Colonic mucosa (tissue), 4 donors: Measurements from ENCODE around the gene ROR1. TPM values are rescaled to one million over a fixed set of nuclear protein-coding genes. Genes with fewer than 3 reads are reported as not detected.
A peak's percentile ranks its signal among the peaks of the same experiment; 100 is the strongest.

Source experiments
- DNase-seq: peaks from one replicate; pipeline ENCODE4 v3.0.0-alpha.2; 2020
- H3K27ac ChIP-seq: fragments of 200-600 bp; one replicate; pipeline ENCODE4 v1.8.0; 2021
- H3K27me3 ChIP-seq: fragments of 200-600 bp; one replicate; pipeline ENCODE4 v1.8.0; 2021
- H3K36me3 ChIP-seq: fragments of 200-600 bp; one replicate; pipeline ENCODE4 v1.8.0; 2021
- H3K4me1 ChIP-seq: fragments of 200-600 bp; one replicate; pipeline ENCODE4 v1.8.0; 2021; ENCODE audit warnings: mild to moderate bottlenecking
- H3K4me3 ChIP-seq: fragments of 200-600 bp; one replicate; pipeline ENCODE4 v1.8.0; 2021
- H3K9ac ChIP-seq, 2 donors: one replicate each; pipeline ENCODE4 v1.7.0; 2013; ENCODE audit warnings: control low read depth in 2 of 2, low read depth in 2 of 2, low read length in 2 of 2
- H3K9me3 ChIP-seq: fragments of 200-600 bp; one replicate; pipeline ENCODE4 v1.8.0; 2021
- CTCF ChIP-seq: fragments of 200-600 bp; IDR thresholded peaks from one replicate; pipeline ENCODE4 v1.8.0; 2022; ENCODE audit warnings: antibody characterized with exemption, mild to moderate bottlenecking
- intact Hi-C: fragments of 100-400 bp; cut with DNase I; formaldehyde crosslinking; loops from one replicate; pipeline ENCODE4 v1.14.1; 2022
- total RNA-seq, 2 donors: library from RNA; stranded (reverse); fragmentation: NEBNext Ultra II Directional in 1 of 2; extraction: Animal tissue kit (Norgen Biotek cat#: 25700) in 1 of 2; gene quantifications; one replicate each; pipeline ENCODE4 v1.2.1, GENCODE V29; 2021
- donor health status: healthy.
- donor health status: DM: no; HTN: no; CAD: no.
- donor health status: DM: no; HTN: no; CAD: no.

Gene ROR1
- total RNA-seq, 2 donors from 2014 or later, result 5.1 to 6.8 TPM

DNA sequence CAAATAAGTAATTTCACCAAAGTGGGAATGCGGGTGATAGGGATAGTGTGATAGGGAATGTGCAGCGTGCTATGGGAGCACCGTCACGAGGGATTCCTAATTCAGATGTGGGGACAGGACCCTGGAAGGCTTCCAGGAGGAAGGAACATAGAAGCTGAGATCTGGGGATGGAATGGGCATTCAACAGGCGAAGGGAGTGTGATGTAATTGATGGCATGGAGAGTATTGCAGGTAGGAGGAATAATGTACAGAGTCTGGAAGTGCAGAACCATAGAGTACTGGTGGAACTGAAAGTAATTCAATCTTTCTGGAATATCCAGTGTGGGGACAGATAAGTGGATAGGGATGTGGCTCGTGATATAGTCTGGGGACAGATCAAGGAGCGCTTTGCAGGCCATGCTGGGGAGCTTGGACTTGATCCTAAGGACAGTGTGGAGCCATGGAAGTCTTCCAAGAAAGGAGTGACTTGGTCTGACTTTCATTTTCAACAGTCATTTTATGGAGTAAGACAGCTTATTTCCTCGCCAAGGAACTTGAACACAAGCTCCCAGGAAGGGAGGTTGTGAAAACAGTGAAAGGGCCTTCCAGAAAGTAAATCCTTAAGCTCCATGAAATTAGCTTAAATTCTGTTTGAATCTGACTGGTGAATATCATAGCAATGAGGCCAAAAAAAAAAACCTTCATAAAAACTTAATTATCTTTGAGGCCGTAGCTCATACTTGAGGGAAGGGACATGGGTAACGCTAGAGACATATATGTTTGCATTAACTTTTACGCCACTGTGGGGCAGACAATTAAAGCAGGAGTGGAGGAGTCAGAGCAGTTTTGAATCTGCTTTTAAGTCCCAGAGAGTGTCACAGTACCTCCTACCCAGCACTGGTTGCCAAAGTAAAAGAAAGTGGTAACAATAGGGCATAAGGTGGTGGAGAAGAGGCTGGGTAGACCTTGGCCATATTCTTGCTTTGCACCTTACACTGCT is 55.8 kb downstream of the ROR1 start:
- Histone ChIP-seq H3K9ac (no peak overlapping the region), H3K36me3 (no peaks in the 10 kb centered on the region), H3K27ac (no peak overlapping the region), H3K4me1 (no peaks in the 10 kb centered on the region), H3K27me3 (no peaks in the 10 kb centered on the region), H3K4me3 (no peak overlapping the region), H3K9me3 (no peaks in the 10 kb centered on the region)
- no peak for TF ChIP-seq CTCF
- DNase-seq, result peak; percentile 52
- intact Hi-C loops, result no loop called here

GRCh38 chr1:63831409-63831808 is 57.6 kb downstream of the ROR1 start:
- intact Hi-C loops, result no loop called here
- no peak for DNase-seq
- H3K36me3 ChIP-seq, result no peaks in the 10 kb centered on the region
- no peaks in the 10 kb centered on the region for H3K9me3 ChIP-seq
- H3K27ac ChIP-seq, result no peak overlapping the region
- no peak overlapping the region for H3K9ac ChIP-seq
- H3K27me3 ChIP-seq, result no peaks in the 10 kb centered on the region
- H3K4me3 ChIP-seq, result no peak overlapping the region
- TF ChIP-seq CTCF, result no peak
- H3K4me1 ChIP-seq, result no peaks in the 10 kb centered on the region

DNA sequence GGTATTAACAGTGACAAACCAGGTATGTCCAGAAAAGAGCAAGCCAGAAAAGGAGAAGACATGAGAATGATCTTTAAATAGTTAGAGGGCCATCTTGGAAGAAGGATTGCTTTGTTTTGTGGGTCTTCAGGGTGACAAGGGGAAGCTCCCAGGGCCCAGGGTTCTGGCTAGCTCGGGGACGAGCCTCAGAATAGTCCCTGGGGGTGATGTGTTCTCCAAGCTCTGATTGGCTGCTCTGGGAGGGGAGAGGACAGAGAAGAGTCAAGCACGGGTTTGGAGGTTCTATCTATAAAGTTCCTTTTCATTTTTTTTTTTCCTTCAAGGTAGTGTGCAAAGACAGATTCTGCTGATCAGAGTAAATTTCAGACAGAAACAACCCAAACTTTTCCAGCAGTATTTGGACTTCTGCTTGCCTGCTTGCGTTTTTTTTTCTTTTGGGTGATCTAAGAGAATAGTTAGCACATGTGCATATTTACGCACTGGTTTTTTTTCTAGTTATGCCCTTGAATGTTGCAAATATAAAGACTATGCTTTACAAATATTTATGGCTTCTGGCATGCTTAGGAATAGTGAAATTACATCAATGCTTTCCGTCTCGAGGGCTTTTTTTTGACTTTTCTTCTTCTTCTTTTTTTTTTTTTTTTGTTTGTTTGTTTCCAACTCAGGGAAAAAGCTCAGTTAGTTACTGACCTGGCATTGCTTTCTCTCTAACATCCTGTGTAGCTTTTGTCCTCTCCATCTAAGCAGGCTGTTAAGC is 59.7 kb downstream of the ROR1 start:
- H3K4me1 ChIP-seq, result no peaks in the 10 kb centered on the region
- no peak overlapping the region for H3K9ac ChIP-seq

GRCh38 chr1:63835128-63835527 is 61.3 kb downstream of the ROR1 start:
- no peak overlapping the region for H3K4me3 ChIP-seq
- no peaks in the 10 kb centered on the region for H3K27me3 ChIP-seq
- no peak overlapping the region for H3K9ac ChIP-seq
- no peaks in the 10 kb centered on the region for H3K36me3 ChIP-seq
- no peaks in the 10 kb centered on the region for H3K9me3 ChIP-seq
- DNase-seq, result no peak
- no peak overlapping the region for H3K27ac ChIP-seq
- no peak for TF ChIP-seq CTCF
- intact Hi-C loops, result no loop called here
- H3K4me1 ChIP-seq, result no peaks in the 10 kb centered on the region

More for the DNA sequence above, 59.7 kb downstream of the ROR1 start:
- Histone ChIP-seq H3K27me3 (no peaks in the 10 kb centered on the region), H3K4me3 (no peak overlapping the region), H3K36me3 (no peaks in the 10 kb centered on the region), H3K9me3 (no peaks in the 10 kb centered on the region), H3K27ac (no peak overlapping the region)
- intact Hi-C loops, result no loop called here
- TF ChIP-seq CTCF, result no peak
- DNase-seq, result no peak

- no peak for TF ChIP-seq CTCF
- H3K36me3 ChIP-seq, result no peaks in the 10 kb centered on the region
- H3K27ac ChIP-seq, result no peak overlapping the region
- intact Hi-C loops, result no loop called here
- H3K4me1 ChIP-seq, result no peaks in the 10 kb centered on the region
- no peaks in the 10 kb centered on the region for H3K27me3 ChIP-seq
- no peak for DNase-seq
- H3K9me3 ChIP-seq, result no peaks in the 10 kb centered on the region
- no peak overlapping the region for H3K4me3 ChIP-seq
- H3K9ac ChIP-seq, result no peak overlapping the region
These were observed 62.6 kb downstream of the ROR1 start for GRCh38 chr1:63836374-63836773.
